GM19193 (cell line): ENCODE measurements around the gene FRMD8.

Source experiments
- POLR2A ChIP-seq: IDR thresholded peaks from 4 replicates; pipeline ENCODE4 v1.6.1; 2011; ENCODE audit not compliant: insufficient read depth, insufficient read length; ENCODE audit errors: extremely low read depth

The FRMD8 gene

GRCh38 chr11:65430406-65431217, 44.2 kb downstream of the FRMD8 start:
- no peak for TF ChIP-seq POLR2A

- TF ChIP-seq POLR2A: no peak
Observed at GRCh38 chr11:65431451-65432099, 45.1 kb downstream of the FRMD8 start.

- TF ChIP-seq POLR2A: no peak
Observed at GRCh38 chr11:65432100-65432650, 45.7 kb downstream of the FRMD8 start.

GRCh38 chr11:65432686-65433582, 46.5 kb downstream of the FRMD8 start:
- TF ChIP-seq POLR2A: peak; percentile 14

- no peak for TF ChIP-seq POLR2A
Observed at GRCh38 chr11:65433657-65434056, 47.2 kb downstream of the FRMD8 start.

- TF ChIP-seq POLR2A: no peak
Observed at GRCh38 chr11:65434057-65434666, 47.7 kb downstream of the FRMD8 start.

- TF ChIP-seq POLR2A: no peak
Observed at GRCh38 chr11:65434667-65435410, 48.4 kb downstream of the FRMD8 start.

- TF ChIP-seq POLR2A: no peak
Observed at GRCh38 chr11:65435411-65435931, 49.0 kb downstream of the FRMD8 start.

- no peak for TF ChIP-seq POLR2A
Observed at GRCh38 chr11:65435981-65436411, 49.6 kb downstream of the FRMD8 start.

- TF ChIP-seq POLR2A: no peak
Observed at GRCh38 chr11:65436412-65437032, 50.1 kb downstream of the FRMD8 start.

- peak; percentile 30 for TF ChIP-seq POLR2A
Observed at GRCh38 chr11:65437436-65438227, 51.2 kb downstream of the FRMD8 start.

- TF ChIP-seq POLR2A: no peak
Observed at GRCh38 chr11:65438257-65439151, 52.1 kb downstream of the FRMD8 start.
